HepG2 (cell line): ENCODE measurements around the gene CFAP210. TPM values are rescaled to one million over a fixed set of nuclear protein-coding genes. Genes with fewer than 3 reads are reported as not detected.

Experiments
- AGO2 ChIP-seq: fragments of 200-400 bp; formaldehyde crosslinking; optimal IDR thresholded peaks from 2 replicates; pipeline ENCODE3; 2017; ENCODE audit warnings: mild to moderate bottlenecking, low read depth, low read length, moderate library complexity
- ATF7 ChIP-seq, 2 experiments: fragments of 450-650 bp in 1 of 2; sonication (generic) in 1 of 2; formaldehyde crosslinking in 1 of 2; IDR thresholded peaks; 2 replicates each; pipeline versions ENCODE4 v1.4.0 to v1.6.1; 2016 to 2020; ENCODE audit warnings: antibody characterized with exemption in 1 of 2, mild to moderate bottlenecking in 1 of 2, missing genetic modification reagents in 1 of 2
- HOXA9 ChIP-seq: sonication (generic); formaldehyde crosslinking; IDR thresholded peaks from 2 replicates; pipeline ENCODE4 v1.8.1; 2022; ENCODE audit warnings: missing genetic modification reagents, mild to moderate bottlenecking, moderate library complexity, borderline replicate concordance
- KAT8 ChIP-seq: IDR thresholded peaks from 2 replicates; pipeline ENCODE4 v1.6.1; 2016; ENCODE audit warnings: missing genetic modification reagents, missing compliant biosample characterization
- KLF16 ChIP-seq, 2 experiments: sonication (generic) in 1 of 2; formaldehyde crosslinking in 1 of 2; IDR thresholded peaks; 2 replicates each; pipeline versions ENCODE4 v1.6.1 to v1.8.0; 2016 to 2023; ENCODE audit warnings: missing genetic modification reagents in 2 of 2, missing compliant biosample characterization in 1 of 2
- PCBP2 ChIP-seq: fragments of 200-400 bp; formaldehyde crosslinking; optimal IDR thresholded peaks from 2 replicates; pipeline ENCODE3; 2018; ENCODE audit warnings: low read length, low read depth; ENCODE audit not compliant: poor library complexity, severe bottlenecking
- PHF5A ChIP-seq: IDR thresholded peaks from one replicate; pipeline ENCODE4 v1.6.1; 2018; ENCODE audit warnings: low read depth, missing genetic modification reagents; ENCODE audit not compliant: unreplicated experiment
- PRDM15 ChIP-seq: sonication (generic); formaldehyde crosslinking; IDR thresholded peaks from 2 replicates; pipeline ENCODE4 v1.4.0; 2020; ENCODE audit warnings: missing genetic modification reagents
- SOX5 ChIP-seq: IDR thresholded peaks from 2 replicates; pipeline ENCODE4 v1.6.1; 2016; ENCODE audit warnings: borderline replicate concordance
- TARDBP ChIP-seq: sonication (generic); formaldehyde crosslinking; IDR thresholded peaks from 2 replicates; pipeline ENCODE4 v1.8.0; 2022; ENCODE audit warnings: mild to moderate bottlenecking, missing genetic modification reagents
- TP53 ChIP-seq: sonication (generic); formaldehyde crosslinking; conservative IDR thresholded peaks from 2 replicates; pipeline ENCODE4 v1.4.0; 2020; ENCODE audit warnings: missing genetic modification reagents
- ZFP37 ChIP-seq: sonication (generic); formaldehyde crosslinking; IDR thresholded peaks from 2 replicates; pipeline ENCODE4 v1.4.0; 2020; ENCODE audit warnings: missing genetic modification reagents, borderline replicate concordance
- ZFYVE20 ChIP-seq: sonication (generic); formaldehyde crosslinking; IDR thresholded peaks from 2 replicates; pipeline ENCODE4 v1.8.0; 2023; ENCODE audit warnings: low read depth, mild to moderate bottlenecking, moderate library complexity, missing genetic modification reagents, borderline replicate concordance
- ZNF17 ChIP-seq: sonication (generic); formaldehyde crosslinking; IDR thresholded peaks from 2 replicates; pipeline ENCODE4 v1.5.0; 2020; ENCODE audit warnings: mild to moderate bottlenecking, missing genetic modification reagents
- ZNF235 ChIP-seq: sonication (generic); formaldehyde crosslinking; IDR thresholded peaks from 2 replicates; pipeline ENCODE4 v1.8.1; 2023; ENCODE audit warnings: mild to moderate bottlenecking, missing genetic modification reagents, borderline replicate concordance
- ZNF274 ChIP-seq: sonication (generic); formaldehyde crosslinking; IDR thresholded peaks from 2 replicates; pipeline ENCODE4 v1.5.1; 2020; ENCODE audit warnings: mild to moderate bottlenecking, missing genetic modification reagents
- ZNF296 ChIP-seq: sonication (generic); formaldehyde crosslinking; conservative IDR thresholded peaks from 2 replicates; pipeline ENCODE4 v1.5.0; 2020; ENCODE audit warnings: mild to moderate bottlenecking, missing genetic modification reagents
- ZNF350 ChIP-seq: sonication (generic); formaldehyde crosslinking; IDR thresholded peaks from 2 replicates; pipeline ENCODE4 v1.4.0; 2020; ENCODE audit warnings: mild to moderate bottlenecking, low read depth, missing genetic modification reagents, borderline replicate concordance
- ZNF7 ChIP-seq: IDR thresholded peaks from 2 replicates; pipeline ENCODE4 v1.6.1; 2016; ENCODE audit warnings: missing biosample characterization, missing genetic modification reagents
- ZNF740 ChIP-seq: sonication (generic); formaldehyde crosslinking; IDR thresholded peaks from 2 replicates; pipeline ENCODE4 v1.4.0; 2020; ENCODE audit warnings: missing genetic modification reagents
- ZNF766 ChIP-seq: sonication (generic); formaldehyde crosslinking; IDR thresholded peaks from 2 replicates; pipeline ENCODE4 v1.5.0; 2020; ENCODE audit warnings: missing genetic modification reagents, borderline replicate concordance
- ZSCAN5A ChIP-seq: sonication (generic); formaldehyde crosslinking; IDR thresholded peaks from 2 replicates; pipeline ENCODE4 v1.8.0; 2022; ENCODE audit warnings: mild to moderate bottlenecking, missing genetic modification reagents, borderline replicate concordance
- polyA plus RNA-seq, 8 experiments: library from polyadenylated mRNA; depleted of rRNA in 3 of 8; stranded (reverse) in 7 of 8; unstranded in 1 of 8; fragments of >200 nt; fragmentation: Illumina TruSeq in 4 of 8; extraction: Trizol in 4 of 8; gene quantifications; 2 replicates each; pipeline versions ENCODE4 v1.2.1 to v1.2.3, GENCODE V29; 2011 to 2016; ENCODE audit warnings: low read depth in 4 of 8, missing spikeins in 1 of 8, mixed read lengths in 1 of 8; ENCODE audit not compliant: insufficient read depth in 1 of 8
- total RNA-seq, 5 experiments: library from RNA; depleted of rRNA; stranded (reverse); fragments of >200 nt; fragmentation: Illumina TruSeq; extraction: Trizol; gene quantifications; 2 replicates each; pipeline ENCODE4 v1.2.3, GENCODE V29; 2016; ENCODE audit warnings: low read depth in 1 of 5
- TF ChIP-seq, protein P1 (sequence below): sonication (generic); formaldehyde crosslinking; IDR thresholded peaks from 2 replicates; pipeline ENCODE4 v1.5.0; 2020; ENCODE audit warnings: mild to moderate bottlenecking, missing genetic modification reagents, moderate library complexity

Gene CFAP210
- total and polyA plus RNA-seq, 2 of the 13 experiments (the other 11 are each of a cell fraction or from before 2014, with no cell fraction given): 0.18 TPM; not detected in 1

DNA sequence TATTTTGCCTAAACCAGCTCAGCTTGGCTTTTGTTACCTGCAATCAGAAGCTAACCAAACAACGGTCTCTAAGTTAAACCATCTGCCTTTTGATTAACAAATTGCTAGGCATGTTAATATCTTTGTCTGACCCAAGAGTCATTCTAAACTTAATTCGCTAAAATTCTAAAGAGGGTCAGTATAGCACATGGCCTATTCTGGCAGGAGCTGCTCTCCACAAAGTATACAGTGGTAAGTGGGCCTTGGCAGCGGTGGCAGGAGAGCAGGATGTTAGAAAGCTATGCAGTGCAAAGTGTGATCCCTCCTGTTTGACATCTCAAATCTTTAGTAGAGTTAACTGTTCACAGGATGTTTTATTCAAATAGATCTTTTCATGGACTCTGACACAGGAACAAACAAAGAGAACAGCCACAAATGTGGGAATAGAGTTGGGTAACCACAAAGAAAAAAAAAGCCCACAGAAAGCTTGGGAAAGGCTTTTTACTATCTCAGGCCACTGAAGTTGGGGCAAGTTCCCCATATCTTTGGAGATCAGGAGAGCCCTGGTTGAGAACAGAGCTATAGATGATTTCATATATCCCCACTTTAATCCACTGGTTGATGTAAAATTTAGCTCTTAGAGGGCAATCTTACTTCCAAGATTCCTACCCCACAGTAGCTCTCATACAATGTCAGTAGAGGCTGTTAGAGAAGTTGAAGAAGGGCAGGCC is 10.6 kb downstream of the CFAP210 start (continued):
- TF ChIP-seq, protein P1, sequence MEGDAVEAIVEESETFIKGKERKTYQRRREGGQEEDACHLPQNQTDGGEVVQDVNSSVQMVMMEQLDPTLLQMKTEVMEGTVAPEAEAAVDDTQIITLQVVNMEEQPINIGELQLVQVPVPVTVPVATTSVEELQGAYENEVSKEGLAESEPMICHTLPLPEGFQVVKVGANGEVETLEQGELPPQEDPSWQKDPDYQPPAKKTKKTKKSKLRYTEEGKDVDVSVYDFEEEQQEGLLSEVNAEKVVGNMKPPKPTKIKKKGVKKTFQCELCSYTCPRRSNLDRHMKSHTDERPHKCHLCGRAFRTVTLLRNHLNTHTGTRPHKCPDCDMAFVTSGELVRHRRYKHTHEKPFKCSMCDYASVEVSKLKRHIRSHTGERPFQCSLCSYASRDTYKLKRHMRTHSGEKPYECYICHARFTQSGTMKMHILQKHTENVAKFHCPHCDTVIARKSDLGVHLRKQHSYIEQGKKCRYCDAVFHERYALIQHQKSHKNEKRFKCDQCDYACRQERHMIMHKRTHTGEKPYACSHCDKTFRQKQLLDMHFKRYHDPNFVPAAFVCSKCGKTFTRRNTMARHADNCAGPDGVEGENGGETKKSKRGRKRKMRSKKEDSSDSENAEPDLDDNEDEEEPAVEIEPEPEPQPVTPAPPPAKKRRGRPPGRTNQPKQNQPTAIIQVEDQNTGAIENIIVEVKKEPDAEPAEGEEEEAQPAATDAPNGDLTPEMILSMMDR (CRISPR knock-in tag): no peak
- TF ChIP-seq ATF7 (IDR thresholded peaks at IDR 0.05) (no peak), ATF7 (CRISPR knock-in tag; IDR thresholded peaks at IDR 0.05) (no peak), ZNF7 (CRISPR knock-in tag) (no peak), ZNF740 (CRISPR knock-in tag) (no peak), ZFP37 (CRISPR knock-in tag) (no peak), KAT8 (CRISPR knock-in tag) (peak; percentile 84), ZSCAN5A (CRISPR knock-in tag) (peak; percentile 97; the same call in 1 of the 2 replicates), ZNF274 (CRISPR knock-in tag) (no peak), AGO2 (no peak), ZNF17 (CRISPR knock-in tag) (no peak), KLF16 (CRISPR knock-in tag; IDR thresholded peaks at IDR 0.05) (peak in 1 of 2 experiments; percentile 60; a peak in 1 of 4 replicates), ZNF350 (CRISPR knock-in tag) (no peak), PRDM15 (CRISPR knock-in tag) (no peak), PCBP2 (no peak), ZFYVE20 (no peak), ZNF235 (no peak), SOX5 (peak; percentile 78), ZNF296 (no peak), TP53 (no peak), HOXA9 (CRISPR knock-in tag) (no peak), PHF5A (CRISPR knock-in tag) (peak; percentile 76), ZNF766 (CRISPR knock-in tag) (no peak), TARDBP (CRISPR knock-in tag) (peak; percentile 90)
